Endothelial cell of umbilical vein (primary cell): ENCODE results near the gene IGSF22. TPM values are rescaled to one million over a fixed set of nuclear protein-coding genes. Genes with fewer than 3 reads are reported as not detected.

Source experiments
- BruUV-seq: library from RNA; stranded (reverse); fragments of 400-500 nt; replicated peaks from 2 replicates; lab custom pipeline; 2021; lab: Mats Ljungman, UMichigan
- CTCF ChIA-PET: fragments of 300-600, 350-600 bp; sonication (Branson Sonifier 250); formaldehyde crosslinking; loops from one replicate; lab custom pipeline; 2021; ENCODE audit warnings: antibody characterized with exemption, inconsistent platforms; lab: Charles Lee
- POLR2A ChIA-PET: fragments of 300-600, 350-600 bp; sonication (Branson Sonifier 250); formaldehyde crosslinking; loops from one replicate; lab custom pipeline; 2021; ENCODE audit warnings: antibody characterized with exemption, inconsistent platforms; lab: Charles Lee
- DNase-seq: peaks from one replicate; pipeline ENCODE4 v3.0.0-alpha.2; 2011; ENCODE audit warnings: low read depth, low spot score
- FAIRE-seq: peaks from 2 replicates; lab custom pipeline; 2011; peaks lifted over from hg19 to GRCh38; lab: Jason Lieb, UNC
- H2AFZ ChIP-seq: 2 replicates; pipeline ENCODE4 v1.6.0; 2012; ENCODE audit warnings: low read depth, low read length, control low read depth, inconsistent platforms
- H3K27ac ChIP-seq: 2 replicates; pipeline ENCODE4 v1.5.1; 2011; ENCODE audit warnings: low read depth, mild to moderate bottlenecking, control low read depth, low read length, moderate library complexity; ENCODE audit not compliant: insufficient read depth
- H3K27me3 ChIP-seq, 2 experiments: 2 replicates each; pipeline versions ENCODE4 v1.6.0 to v1.6.1; 2011; ENCODE audit warnings: low read length in 2 of 2, mixed read lengths in 1 of 2; ENCODE audit not compliant: control insufficient read depth in 2 of 2, insufficient read depth in 2 of 2
- H3K36me3 ChIP-seq, 2 experiments: 2 replicates in 1 of 2; 3 replicates in 1 of 2; pipeline ENCODE4 v1.5.1; 2011; ENCODE audit warnings: low read length in 2 of 2, mild to moderate bottlenecking in 1 of 2, moderate library complexity in 1 of 2; ENCODE audit not compliant: control insufficient read depth in 2 of 2, insufficient read depth in 2 of 2; ENCODE audit errors: extremely low read depth in 1 of 2
- H3K4me1 ChIP-seq: 3 replicates; pipeline ENCODE4 v1.5.1; 2011; ENCODE audit warnings: mild to moderate bottlenecking, low read length; ENCODE audit not compliant: control insufficient read depth, insufficient read depth; ENCODE audit errors: extremely low read depth
- H3K4me2 ChIP-seq: 2 replicates; pipeline ENCODE4 v1.6.1; 2011; ENCODE audit warnings: low read length, control low read depth, mixed read lengths; ENCODE audit not compliant: insufficient read depth
- H3K4me3 ChIP-seq, 3 experiments: fragments of 200-600 bp in 1 of 3; sonication (generic), shearing (Covaris generic) in 1 of 3; replicated peaks in 1 of 3; 2 replicates each; pipeline ENCODE4 v1.5.1; 2011 to 2016; ENCODE audit warnings: control low read depth in 3 of 3, low read length in 3 of 3, mild to moderate bottlenecking in 2 of 3, inconsistent platforms in 1 of 3, low read depth in 1 of 3, moderate library complexity in 1 of 3; ENCODE audit not compliant: insufficient read depth in 1 of 3
- H3K79me2 ChIP-seq: 2 replicates; pipeline ENCODE4 v1.6.0; 2012; ENCODE audit warnings: low read length, inconsistent platforms; ENCODE audit not compliant: control insufficient read depth, insufficient read depth
- H3K9ac ChIP-seq: replicated peaks from 2 replicates; pipeline ENCODE3; 2011; ENCODE audit warnings: low read length, control low read depth; ENCODE audit not compliant: insufficient read depth; ENCODE audit errors: extremely low read depth
- H3K9me1 ChIP-seq: replicated peaks from 3 replicates; pipeline ENCODE4 v1.6.0; 2011; ENCODE audit warnings: mild to moderate bottlenecking, low read length; ENCODE audit not compliant: control insufficient read depth, insufficient read depth; ENCODE audit errors: extremely low read depth
- H3K9me3 ChIP-seq: replicated peaks from 2 replicates; pipeline ENCODE4 v1.5.1; 2012; ENCODE audit warnings: low read length, inconsistent platforms; ENCODE audit not compliant: control insufficient read depth, insufficient read depth
- H4K20me1 ChIP-seq: replicated peaks from 2 replicates; pipeline ENCODE3; 2011; ENCODE audit warnings: mild to moderate bottlenecking, low read length; ENCODE audit not compliant: control insufficient read depth, insufficient read depth; ENCODE audit errors: extremely low read depth
- GATA2 ChIP-seq: IDR thresholded peaks from 2 replicates; pipeline ENCODE4 v1.7.0; 2011; ENCODE audit warnings: low read depth, mild to moderate bottlenecking, moderate library complexity, mixed read lengths, low read length; ENCODE audit not compliant: insufficient read length, insufficient read depth
- MAX ChIP-seq: IDR thresholded peaks from 2 replicates; pipeline ENCODE4 v1.6.1; 2011; ENCODE audit not compliant: insufficient read depth, insufficient read length
- MYC ChIP-seq: IDR thresholded peaks from one replicate; pipeline ENCODE4 v1.6.1; 2011; ENCODE audit warnings: mild to moderate bottlenecking, low read depth, low read length
- POLR2AphosphoS5 ChIP-seq: IDR thresholded peaks from 2 replicates; pipeline ENCODE4 v1.6.1; 2012; ENCODE audit warnings: low read depth, mild to moderate bottlenecking, control low read depth, low read length, moderate library complexity; ENCODE audit not compliant: insufficient read depth
- dilution Hi-C: fragments of 300-500 bp; cut with MboI; formaldehyde crosslinking; loops from one replicate; pipeline ENCODE4 v1.15.0; 2019; ENCODE audit warnings: low sequenced_read_pairs; ENCODE audit not compliant: extremely low pct_ligation_motif_present
- intact Hi-C: fragments of 100-400 bp; cut with micrococcal nuclease; formaldehyde crosslinking; loops from one replicate; pipeline ENCODE4 v1.10.0; 2022
- polyA plus RNA-seq, 4 experiments: library from polyadenylated mRNA; depleted of rRNA in 3 of 4; stranded (reverse) in 3 of 4; unstranded in 1 of 4; fragments of >200 nt; gene quantifications; 2 replicates each; pipeline versions ENCODE4 v1.2.1 to v1.2.3, GENCODE V29; 2011 to 2012; ENCODE audit warnings: missing spikeins in 1 of 4
- total RNA-seq: library from RNA; stranded (reverse); gene quantifications from 2 replicates; pipeline ENCODE4 v1.2.3, GENCODE V29; 2021
- TF ChIP-seq, protein P1 (sequence below), 2 donors: IDR thresholded peaks; 1 replicate in 1 of 2; 2 replicates in 1 of 2; pipeline ENCODE4 v1.5.1; 2011; ENCODE audit warnings: low read length in 2 of 2, mild to moderate bottlenecking in 2 of 2, moderate library complexity in 2 of 2, control low read depth in 1 of 2, inconsistent platforms in 1 of 2, low read depth in 1 of 2; ENCODE audit not compliant: insufficient read depth in 1 of 2; ENCODE audit errors: extremely low read depth in 1 of 2

Gene IGSF22
- total and polyA plus RNA-seq, 2 donors (not counting 3 experiments of a cell fraction or from before 2014, with no cell fraction given): not detected

GRCh38 chr11:18736590-18737148 is 10.7 kb upstream of the IGSF22 start:
- CTCF ChIA-PET: interaction anchor here (2.0 to 3.1 kb wide), 2 partner anchors 8 to 14 kb away, joined by 9 to 15 read pairs; no protein-coding TSS in a partner anchor
- Histone ChIP-seq H3K79me2 (no peaks in the 10 kb centered on the region), H3K27ac (no peak overlapping the region), H3K9me3 (no peaks in the 10 kb centered on the region), H3K9ac (no peak overlapping the region), H2AFZ (no peak overlapping the region), H3K27me3 (peaks cover 0 to 3% of the 10 kb centered on the region in 2 experiments), H4K20me1 (no peaks in the 10 kb centered on the region), H3K4me1 (no peaks in the 10 kb centered on the region), H3K9me1 (no peaks in the 10 kb centered on the region), H3K36me3 (no peaks in the 10 kb centered on the region), H3K4me2 (no peak overlapping the region), H3K4me3 (no peak overlapping the region)
- DNase-seq: no peak
- POLR2A ChIA-PET: interaction anchor here (0.5 kb wide), 1 partner anchor 142 kb away, joined by 3 read pairs; no protein-coding TSS in a partner anchor
- dilution Hi-C loops (no loop called here), intact Hi-C loops (no loop called here)
- no TSS peak for BruUV-seq
- TF ChIP-seq MAX (no peak), GATA2 (no peak), MYC (no peak)
- TF ChIP-seq, protein P1, sequence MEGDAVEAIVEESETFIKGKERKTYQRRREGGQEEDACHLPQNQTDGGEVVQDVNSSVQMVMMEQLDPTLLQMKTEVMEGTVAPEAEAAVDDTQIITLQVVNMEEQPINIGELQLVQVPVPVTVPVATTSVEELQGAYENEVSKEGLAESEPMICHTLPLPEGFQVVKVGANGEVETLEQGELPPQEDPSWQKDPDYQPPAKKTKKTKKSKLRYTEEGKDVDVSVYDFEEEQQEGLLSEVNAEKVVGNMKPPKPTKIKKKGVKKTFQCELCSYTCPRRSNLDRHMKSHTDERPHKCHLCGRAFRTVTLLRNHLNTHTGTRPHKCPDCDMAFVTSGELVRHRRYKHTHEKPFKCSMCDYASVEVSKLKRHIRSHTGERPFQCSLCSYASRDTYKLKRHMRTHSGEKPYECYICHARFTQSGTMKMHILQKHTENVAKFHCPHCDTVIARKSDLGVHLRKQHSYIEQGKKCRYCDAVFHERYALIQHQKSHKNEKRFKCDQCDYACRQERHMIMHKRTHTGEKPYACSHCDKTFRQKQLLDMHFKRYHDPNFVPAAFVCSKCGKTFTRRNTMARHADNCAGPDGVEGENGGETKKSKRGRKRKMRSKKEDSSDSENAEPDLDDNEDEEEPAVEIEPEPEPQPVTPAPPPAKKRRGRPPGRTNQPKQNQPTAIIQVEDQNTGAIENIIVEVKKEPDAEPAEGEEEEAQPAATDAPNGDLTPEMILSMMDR (IDR thresholded peaks at IDR 0.05; ENCODE audit: extremely low read depth in 1 of 2, insufficient read depth in 1 of 2, low read depth in 1 of 2, low read length in 2 of 2): peak in 1 of 2 donors; percentile 7
- FAIRE-seq: no peak

DNA sequence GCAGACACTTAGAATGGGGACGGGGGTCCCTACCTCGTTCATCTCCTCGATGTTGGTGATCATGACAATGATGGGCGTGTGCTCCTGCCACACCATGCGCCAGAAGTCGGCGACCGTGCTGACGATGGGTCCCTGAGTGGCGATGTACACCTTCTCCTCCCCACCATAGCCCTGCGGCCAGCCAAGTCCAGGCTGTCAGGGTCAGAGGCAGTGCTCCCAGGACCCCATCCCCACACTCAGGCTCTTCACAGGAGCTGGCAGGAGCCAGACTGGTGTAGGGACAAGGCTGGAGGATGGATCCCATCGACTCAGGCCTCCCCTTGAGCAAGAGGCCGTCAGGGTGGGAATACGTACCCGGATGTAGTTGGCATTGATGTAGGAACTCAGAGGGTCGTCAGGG is 7.2 kb upstream of the IGSF22 start:
- H3K4me1 ChIP-seq: no peaks in the 10 kb centered on the region
- BruUV-seq: no TSS peak
- H3K4me3 ChIP-seq: no peak overlapping the region
- no peak overlapping the region for H3K27ac ChIP-seq
- H3K9me3 ChIP-seq: no peaks in the 10 kb centered on the region
- no peaks in the 10 kb centered on the region for H3K36me3 ChIP-seq
- no peak for TF ChIP-seq POLR2AphosphoS5
- TF ChIP-seq MYC: no peak
- no peak for TF ChIP-seq MAX
- TF ChIP-seq GATA2: no peak
- TF ChIP-seq, protein P1 (IDR thresholded peaks at IDR 0.05; ENCODE audit: extremely low read depth in 1 of 2, insufficient read depth in 1 of 2, low read depth in 1 of 2, low read length in 2 of 2): no peak
- peaks cover 0 to 3% of the 10 kb centered on the region in 2 experiments for H3K27me3 ChIP-seq
- H3K9me1 ChIP-seq: no peaks in the 10 kb centered on the region
- no peak overlapping the region for H2AFZ ChIP-seq
- intact Hi-C loops (no loop called here), dilution Hi-C loops (no loop called here)
- no peaks in the 10 kb centered on the region for H3K79me2 ChIP-seq
- ChIA-PET POLR2A (no interaction called here), CTCF (interaction anchor here (1.1 to 4.7 kb wide), 3 partner anchors 10 to 617 kb away, joined by 3 to 43 read pairs (median 9); no protein-coding TSS in a partner anchor)
- DNase-seq: no peak
- FAIRE-seq: no peak
- no peak overlapping the region for H3K4me2 ChIP-seq
- no peaks in the 10 kb centered on the region for H4K20me1 ChIP-seq
- H3K9ac ChIP-seq: no peak overlapping the region
